WTC11 (cell line): ENCODE measurements around the gene DHX9. TPM values are rescaled to one million over a fixed set of nuclear protein-coding genes. Genes with fewer than 3 reads are reported as not detected.

Experiments
- ATAC-seq: fragments of 200-7000 bp; cut with Tn5 transposase; 2 replicates; pipeline ENCODE4 v1.10.0; 2021; ENCODE audit warnings: mild to moderate bottlenecking, moderate library complexity
- CTCF ChIA-PET: fragments of 300-600 bp; sonication (Branson Sonifier 250); formaldehyde crosslinking; loops from one replicate; lab custom pipeline; 2021; ENCODE audit warnings: antibody characterized with exemption; lab: Charles Lee
- POLR2A ChIA-PET: fragments of 350-600 bp; sonication (Branson Sonifier 250); formaldehyde crosslinking; loops from one replicate; lab custom pipeline; 2021; ENCODE audit warnings: antibody characterized with exemption; lab: Charles Lee
- DNase-seq: peaks from one replicate; pipeline ENCODE4 v3.0.0; 2021; ENCODE audit warnings: low spot score
- H3K27ac Mint-ChIP-seq: 2 replicates; pipeline ENCODE4 v1.8.0; 2021; ENCODE audit warnings: mixed read lengths
- H3K27me3 Mint-ChIP-seq: 2 replicates; pipeline ENCODE4 v1.8.0; 2021; ENCODE audit warnings: low read depth, mild to moderate bottlenecking, moderate library complexity, mixed read lengths
- H3K36me3 Mint-ChIP-seq: 2 replicates; pipeline ENCODE4 v1.8.0; 2021; ENCODE audit warnings: mixed read lengths
- H3K4me1 Mint-ChIP-seq: 2 replicates; pipeline ENCODE4 v1.8.0; 2022; ENCODE audit warnings: mixed read lengths
- H3K4me3 Mint-ChIP-seq: 2 replicates; pipeline ENCODE4 v1.8.0; 2021; ENCODE audit warnings: mild to moderate bottlenecking, moderate library complexity, mixed read lengths
- H3K9me3 Mint-ChIP-seq: 2 replicates; pipeline ENCODE4 v1.8.0; 2021; ENCODE audit warnings: mixed read lengths
- CBFB ChIP-seq: sonication (generic); formaldehyde crosslinking; IDR thresholded peaks from 2 replicates; pipeline ENCODE4 v1.8.1; 2022; ENCODE audit warnings: mild to moderate bottlenecking, low read depth, missing genetic modification reagents
- E2F4 ChIP-seq: sonication (generic); formaldehyde crosslinking; IDR thresholded peaks from 2 replicates; pipeline ENCODE4 v1.8.1; 2022; ENCODE audit warnings: low read depth, mild to moderate bottlenecking, moderate library complexity, missing genetic modification reagents, borderline replicate concordance
- E2F5 ChIP-seq: sonication (generic); formaldehyde crosslinking; IDR thresholded peaks from 2 replicates; pipeline ENCODE4 v1.8.1; 2022; ENCODE audit warnings: mild to moderate bottlenecking, moderate library complexity, missing genetic modification reagents
- ELF4 ChIP-seq: sonication (generic); formaldehyde crosslinking; IDR thresholded peaks from 2 replicates; pipeline ENCODE4 v1.8.1; 2022; ENCODE audit warnings: low read depth, mild to moderate bottlenecking, moderate library complexity, missing genetic modification reagents
- ESRRA ChIP-seq: sonication (generic); formaldehyde crosslinking; IDR thresholded peaks from 2 replicates; pipeline ENCODE4 v1.8.1; 2022; ENCODE audit warnings: mild to moderate bottlenecking, missing genetic modification reagents, borderline replicate concordance
- JAZF1 ChIP-seq: fragments of 250-450 bp; sonication (Bioruptor Pico); IDR thresholded peaks from 2 replicates; pipeline ENCODE4 v1.9.0; 2021; ENCODE audit warnings: moderate library complexity, mild to moderate bottlenecking, inconsistent platforms
- JUN ChIP-seq: sonication (generic); formaldehyde crosslinking; IDR thresholded peaks from 2 replicates; pipeline ENCODE4 v1.8.0; 2023; ENCODE audit warnings: mild to moderate bottlenecking, missing genetic modification reagents
- MAX ChIP-seq: sonication (generic); formaldehyde crosslinking; IDR thresholded peaks from 2 replicates; pipeline ENCODE4 v1.8.0; 2022; ENCODE audit warnings: mild to moderate bottlenecking, missing genetic modification reagents
- MLX ChIP-seq: sonication (generic); formaldehyde crosslinking; IDR thresholded peaks from 2 replicates; pipeline ENCODE4 v1.8.1; 2023; ENCODE audit warnings: mild to moderate bottlenecking, missing genetic modification reagents, moderate library complexity
- NFATC4 ChIP-seq: fragments of 250-450 bp; sonication (Bioruptor Pico); IDR thresholded peaks from 2 replicates; pipeline ENCODE4 v1.9.0; 2021; ENCODE audit warnings: mild to moderate bottlenecking
- NFE2L1 ChIP-seq: sonication (generic); formaldehyde crosslinking; IDR thresholded peaks from 2 replicates; pipeline ENCODE4 v1.8.1; 2023; ENCODE audit warnings: missing genetic modification reagents
- NFYB ChIP-seq: sonication (generic); formaldehyde crosslinking; conservative IDR thresholded peaks from 2 replicates; pipeline ENCODE4 v1.8.0; 2022; ENCODE audit warnings: low read depth, missing genetic modification reagents
- PREB ChIP-seq: sonication (generic); formaldehyde crosslinking; IDR thresholded peaks from 2 replicates; pipeline ENCODE4 v1.8.1; 2022; ENCODE audit warnings: mild to moderate bottlenecking, missing genetic modification reagents, moderate library complexity, borderline replicate concordance
- PRRX2 ChIP-seq: fragments of 250-450 bp; sonication (Bioruptor Pico); IDR thresholded peaks from 2 replicates; pipeline ENCODE4 v1.8.0; 2021; ENCODE audit warnings: mild to moderate bottlenecking
- SP1 ChIP-seq: sonication (generic); formaldehyde crosslinking; conservative IDR thresholded peaks from 2 replicates; pipeline ENCODE4 v1.8.1; 2022; ENCODE audit warnings: missing genetic modification reagents
- TCF7 ChIP-seq: sonication (generic); formaldehyde crosslinking; IDR thresholded peaks from 2 replicates; pipeline ENCODE4 v1.8.0; 2022; ENCODE audit warnings: mild to moderate bottlenecking, low read depth, missing genetic modification reagents, moderate library complexity
- TEAD4 ChIP-seq: sonication (generic); formaldehyde crosslinking; IDR thresholded peaks from 2 replicates; pipeline ENCODE4 v1.8.0; 2022; ENCODE audit warnings: mild to moderate bottlenecking, missing genetic modification reagents
- TP53 ChIP-seq: sonication (generic); formaldehyde crosslinking; IDR thresholded peaks from 2 replicates; pipeline ENCODE4 v1.8.1; 2023; ENCODE audit warnings: mild to moderate bottlenecking, missing genetic modification reagents
- USF1 ChIP-seq: sonication (generic); formaldehyde crosslinking; IDR thresholded peaks from 2 replicates; pipeline ENCODE4 v1.8.0; 2022; ENCODE audit warnings: mild to moderate bottlenecking, missing genetic modification reagents
- USF2 ChIP-seq: sonication (generic); formaldehyde crosslinking; IDR thresholded peaks from 2 replicates; pipeline ENCODE4 v1.8.1; 2023; ENCODE audit warnings: mild to moderate bottlenecking, missing genetic modification reagents, moderate library complexity
- ZNF121 ChIP-seq: sonication (generic); formaldehyde crosslinking; IDR thresholded peaks from 2 replicates; pipeline ENCODE4 v1.8.0; 2023; ENCODE audit warnings: missing genetic modification reagents
- ZNF232 ChIP-seq: sonication (generic); formaldehyde crosslinking; IDR thresholded peaks from 2 replicates; pipeline ENCODE4 v1.8.0; 2022; ENCODE audit warnings: mild to moderate bottlenecking, missing genetic modification reagents
- ZNF396 ChIP-seq: fragments of 250-450 bp; sonication (Bioruptor Pico); IDR thresholded peaks from 2 replicates; pipeline ENCODE4 v1.8.0; 2021; ENCODE audit warnings: mild to moderate bottlenecking, moderate library complexity, borderline replicate concordance
- ZNF512 ChIP-seq: sonication (generic); formaldehyde crosslinking; IDR thresholded peaks from 2 replicates; pipeline ENCODE4 v1.8.1; 2022; ENCODE audit warnings: missing genetic modification reagents, borderline replicate concordance
- total RNA-seq: library from RNA; stranded (reverse); gene quantifications from 3 replicates; pipeline ENCODE4 v1.2.3, GENCODE V29; 2021

DHX9 gene
- total RNA-seq, 1 experiment from 2014 or later = 280 TPM

GRCh38 chr1:182861994-182862393, 22.8 kb downstream of the DHX9 start:
- ChIA-PET POLR2A (no interaction called here), CTCF (no interaction called here)
- Mint-ChIP-seq H3K4me1 (no peaks in the 10 kb centered on the region), H3K27me3 (no peaks in the 10 kb centered on the region), H3K27ac (no peak overlapping the region), H3K4me3 (no peak overlapping the region), H3K9me3 (no peaks in the 10 kb centered on the region), H3K36me3 (peaks cover 94% of the 10 kb centered on the region)
- DNase-seq = no peak
- TF ChIP-seq CBFB (no peak), NFE2L1 (CRISPR knock-in tag) (no peak), ELF4 (no peak), PRRX2 (CRISPR knock-in tag) (no peak)
- ATAC-seq = no peak

- ChIA-PET CTCF (no interaction called here), POLR2A (interaction anchor here (0.9 kb wide), 1 partner anchor 11 kb away, joined by 4 read pairs; no protein-coding TSS in a partner anchor)
- no peak overlapping the region for H3K4me3 Mint-ChIP-seq
- no peak for DNase-seq
- no peak for ATAC-seq
- no peaks in the 10 kb centered on the region for H3K4me1 Mint-ChIP-seq
- no peaks in the 10 kb centered on the region for H3K27me3 Mint-ChIP-seq
- no peak overlapping the region for H3K27ac Mint-ChIP-seq
- H3K36me3 Mint-ChIP-seq = peaks cover 94% of the 10 kb centered on the region
- H3K9me3 Mint-ChIP-seq = no peaks in the 10 kb centered on the region
- TF ChIP-seq TEAD4 (CRISPR knock-in tag) (no peak), JAZF1 (CRISPR knock-in tag) (no peak), NFYB (CRISPR knock-in tag) (no peak), ZNF512 (no peak), NFATC4 (CRISPR knock-in tag) (no peak), ZNF232 (CRISPR knock-in tag) (no peak), JUN (CRISPR knock-in tag) (no peak), TP53 (no peak), E2F4 (CRISPR knock-in tag) (no peak), ELF4 (no peak), USF2 (no peak)
Observed at GRCh38 chr1:182862827-182863226, 23.7 kb downstream of the DHX9 start.

GRCh38 chr1:182863940-182864339, 24.8 kb downstream of the DHX9 start:
- TF ChIP-seq ZNF121 (0 out of 2 replicates have a peak, but pooled peaks have one; percentile 23), PREB (CRISPR knock-in tag) (no peak)
- ATAC-seq = no peak; the same call in 1 of the 2 replicates
- DNase-seq = no peak
- CTCF ChIA-PET = no interaction called here
- peak overlapping the region; percentile 63; the same call in 1 of the 2 replicates for H3K27ac Mint-ChIP-seq
- H3K9me3 Mint-ChIP-seq = no peaks in the 10 kb centered on the region
- POLR2A ChIA-PET = no interaction called here
- H3K27me3 Mint-ChIP-seq = no peaks in the 10 kb centered on the region
- no peaks in the 10 kb centered on the region for H3K4me1 Mint-ChIP-seq
- H3K4me3 Mint-ChIP-seq = no peak overlapping the region
- peaks cover 91% of the 10 kb centered on the region for H3K36me3 Mint-ChIP-seq

- H3K9me3 Mint-ChIP-seq = no peaks in the 10 kb centered on the region
- H3K4me1 Mint-ChIP-seq = no peaks in the 10 kb centered on the region
- CTCF ChIA-PET = no interaction called here
- DNase-seq (no peak), ATAC-seq (no peak)
- H3K27me3 Mint-ChIP-seq = no peaks in the 10 kb centered on the region
- peaks cover 87% of the 10 kb centered on the region for H3K36me3 Mint-ChIP-seq
- POLR2A ChIA-PET = no interaction called here
- H3K4me3 Mint-ChIP-seq = no peak overlapping the region
- peak overlapping the region; percentile 38; the same call in 1 of the 2 replicates for H3K27ac Mint-ChIP-seq
- TF ChIP-seq ZNF396 (CRISPR knock-in tag) (no peak), MLX (CRISPR knock-in tag) (no peak), MAX (no peak), TP53 (no peak), CBFB (no peak), ESRRA (CRISPR knock-in tag) (no peak), ELF4 (no peak), E2F5 (no peak), USF1 (CRISPR knock-in tag) (no peak), TCF7 (CRISPR knock-in tag) (no peak), SP1 (CRISPR knock-in tag) (no peak)
Observed at GRCh38 chr1:182867861-182868260, 28.7 kb downstream of the DHX9 start.
